ENCODE results near the gene NKX6-2.

DNA sequence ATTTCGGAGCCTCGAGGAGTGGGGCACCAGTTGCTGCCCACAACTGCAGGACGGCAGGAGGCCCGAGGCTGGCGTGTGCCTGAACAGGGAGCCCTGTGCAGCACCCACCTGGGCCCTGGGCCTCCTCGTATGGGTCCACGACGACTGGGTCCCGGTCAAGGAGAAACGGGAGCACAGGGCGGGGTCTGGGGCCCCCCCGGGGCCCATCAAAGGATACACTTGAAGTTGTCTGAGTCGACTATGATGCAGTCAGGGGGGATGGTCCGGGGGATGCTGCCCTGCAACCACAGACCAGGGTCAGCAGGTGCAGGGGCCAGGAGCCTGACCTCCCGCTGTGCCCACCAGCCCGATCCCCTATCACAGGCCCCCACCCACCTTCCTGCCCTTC is 28.5 kb upstream of the NKX6-2 start:
- TF ChIP-seq TARDBP (IDR thresholded peaks at IDR 0.05) = no peak
- no peak for TF ChIP-seq ZNF384 (IDR thresholded peaks at IDR 0.05)
- no peak for TF ChIP-seq HDGF (IDR thresholded peaks at IDR 0.05; ENCODE audit: borderline replicate concordance)
- TF ChIP-seq SUZ12 (IDR thresholded peaks at IDR 0.05) = no peak

Data from HEK293T (cell line).